HepG2 (cell line): ENCODE data around the gene ESYT2. TPM values are rescaled to one million over a fixed set of nuclear protein-coding genes. Genes with fewer than 3 reads are reported as not detected.

Source experiments
- ATAC-seq: fragments of 200-7000 bp; cut with Tn5 transposase; 3 replicates; pipeline ENCODE4 v1.9.1; 2020; ENCODE audit warnings: mild to moderate bottlenecking, moderate library complexity
- BruUV-seq: library from RNA; stranded (reverse); fragments of 400-500 nt; replicated peaks from 2 replicates; lab custom pipeline; 2021; lab: Mats Ljungman, UMichigan
- CTCF ChIA-PET: fragments of 300-600 bp; formaldehyde crosslinking; extraction: SDS; loops from one replicate; lab custom pipeline; 2021; ENCODE audit warnings: low total read pairs, inconsistent platforms, low intra/inter-chr PET ratio; lab: Yijun Ruan, JAX
- POLR2A ChIA-PET: fragments of 350-600 bp; sonication (Branson Sonifier 250); formaldehyde crosslinking; loops from one replicate; lab custom pipeline; 2020; ENCODE audit warnings: antibody characterized with exemption, inconsistent platforms; lab: Yijun Ruan, JAX
- DNase-seq: peaks from one replicate; pipeline ENCODE4 v3.0.0-alpha.2; 2015; ENCODE audit warnings: low spot score
- FAIRE-seq: peaks from 3 replicates; lab custom pipeline; 2011; peaks lifted over from hg19 to GRCh38; lab: Jason Lieb, UNC
- H2AFZ ChIP-seq: one replicate; pipeline ENCODE4 v1.6.1; 2011; ENCODE audit warnings: low read length, inconsistent platforms
- H3K27ac ChIP-seq: fragments of 300-600 bp; 3 replicates; pipeline ENCODE4 v1.8.0; 2011; ENCODE audit warnings: mixed run types, mild to moderate bottlenecking, mixed read lengths, low read length, inconsistent platforms; ENCODE audit not compliant: insufficient read depth; ENCODE audit errors: extremely low read length
- H3K27me3 ChIP-seq, 2 experiments: fragments of 200-600 bp in 1 of 2; 2 replicates in 1 of 2; 3 replicates in 1 of 2; pipeline versions ENCODE4 v1.6.0 to v1.8.0; 2011; ENCODE audit warnings: low read length in 2 of 2, mild to moderate bottlenecking in 2 of 2, moderate library complexity in 2 of 2, inconsistent platforms in 1 of 2; ENCODE audit not compliant: insufficient read depth in 2 of 2, control insufficient read depth in 1 of 2
- H3K36me3 ChIP-seq, 2 experiments: fragments of 200-600 bp in 1 of 2; replicated peaks in 1 of 2; 2 replicates in 1 of 2; 3 replicates in 1 of 2; pipeline versions ENCODE4 v1.5.1 to v1.8.0; 2011; ENCODE audit warnings: low read length in 2 of 2, inconsistent platforms in 1 of 2; ENCODE audit not compliant: insufficient read depth in 2 of 2, control insufficient read depth in 1 of 2
- H3K4me1 ChIP-seq: 2 replicates; pipeline ENCODE4 v1.5.1; 2012; ENCODE audit warnings: low read length, inconsistent platforms; ENCODE audit not compliant: insufficient read depth
- H3K4me2 ChIP-seq: 2 replicates; pipeline ENCODE4 v1.6.0; 2011; ENCODE audit warnings: low read depth, low read length, inconsistent platforms
- H3K4me3 ChIP-seq, 3 experiments: fragments of 200-600 bp in 1 of 3; sonication (generic), shearing (Covaris generic) in 1 of 3; replicated peaks in 1 of 3; 2 replicates each; pipeline ENCODE4 v1.5.1; 2011 to 2016; ENCODE audit warnings: low read length in 3 of 3, inconsistent platforms in 2 of 3, low read depth in 2 of 3, mild to moderate bottlenecking in 2 of 3, control low read depth in 1 of 3, mixed read lengths in 1 of 3; ENCODE audit not compliant: insufficient read depth in 1 of 3
- H3K79me2 ChIP-seq: one replicate; pipeline ENCODE4 v1.6.1; 2011; ENCODE audit warnings: low read length, inconsistent platforms; ENCODE audit not compliant: insufficient read depth
- H3K9ac ChIP-seq: 2 replicates; pipeline ENCODE4 v1.6.0; 2011; ENCODE audit warnings: mild to moderate bottlenecking, low read depth, low read length, inconsistent platforms; ENCODE audit not compliant: insufficient read depth
- H3K9me3 ChIP-seq: 2 replicates; pipeline ENCODE4 v1.5.1; 2012; ENCODE audit warnings: mild to moderate bottlenecking, low read length
- H4K20me1 ChIP-seq: 2 replicates; pipeline ENCODE4 v1.6.0; 2011; ENCODE audit warnings: inconsistent platforms, mild to moderate bottlenecking, low read length, moderate library complexity; ENCODE audit not compliant: insufficient read depth
- CBX5 ChIP-seq: sonication (generic); formaldehyde crosslinking; IDR thresholded peaks from 2 replicates; pipeline ENCODE4 v1.4.0; 2020; ENCODE audit warnings: missing genetic modification reagents, borderline replicate concordance
- EHMT2 ChIP-seq: fragments of 200-600 bp; sonication (generic); IDR thresholded peaks from 2 replicates; pipeline ENCODE4 v1.7.0; 2017; ENCODE audit warnings: antibody characterized with exemption, low read depth, low read length, borderline replicate concordance
- ELK4 ChIP-seq: sonication (generic); formaldehyde crosslinking; IDR thresholded peaks from 2 replicates; pipeline ENCODE4 v1.9.0; 2021; ENCODE audit warnings: missing genetic modification reagents, borderline replicate concordance
- MATR3 ChIP-seq: sonication (generic); formaldehyde crosslinking; IDR thresholded peaks from 2 replicates; pipeline ENCODE4 v1.4.0; 2020; ENCODE audit warnings: missing genetic modification reagents
- NFKBIZ ChIP-seq: IDR thresholded peaks from 2 replicates; pipeline ENCODE4 v1.6.1; 2018; ENCODE audit warnings: missing genetic modification reagents, missing compliant biosample characterization
- NRL ChIP-seq: sonication (generic); formaldehyde crosslinking; IDR thresholded peaks from 2 replicates; pipeline ENCODE4 v1.5.0; 2020; ENCODE audit warnings: missing genetic modification reagents, mild to moderate bottlenecking, moderate library complexity, borderline replicate concordance
- PHB2 ChIP-seq: fragments of 450-650 bp; IDR thresholded peaks from 2 replicates; pipeline ENCODE4 v1.6.1; 2018; ENCODE audit not compliant: partially characterized antibody
- RBFOX2 ChIP-seq: fragments of 200-400 bp; formaldehyde crosslinking; IDR thresholded peaks from 2 replicates; pipeline ENCODE4 v1.6.1; 2017; ENCODE audit warnings: low read depth, mild to moderate bottlenecking, low read length
- SNAPC2 ChIP-seq: sonication (generic); formaldehyde crosslinking; IDR thresholded peaks from 2 replicates; pipeline ENCODE4 v1.8.1; 2022; ENCODE audit warnings: mild to moderate bottlenecking, missing genetic modification reagents
- SP4 ChIP-seq: sonication (generic); formaldehyde crosslinking; IDR thresholded peaks from 2 replicates; pipeline ENCODE4 v1.8.1; 2023; ENCODE audit warnings: mild to moderate bottlenecking, missing genetic modification reagents
- SP5 ChIP-seq: IDR thresholded peaks from 2 replicates; pipeline ENCODE4 v1.6.1; 2016; ENCODE audit warnings: low read depth, borderline replicate concordance
- SRY ChIP-seq: sonication (generic); formaldehyde crosslinking; IDR thresholded peaks from 2 replicates; pipeline ENCODE4 v1.8.0; 2022; ENCODE audit warnings: mild to moderate bottlenecking, missing genetic modification reagents
- TAF1 ChIP-seq: sonication (generic); formaldehyde crosslinking; IDR thresholded peaks from 2 replicates; pipeline ENCODE4 v1.4.0; 2020; ENCODE audit warnings: missing genetic modification reagents
- ZNF496 ChIP-seq: sonication (generic); formaldehyde crosslinking; IDR thresholded peaks from 2 replicates; pipeline ENCODE4 v1.8.1; 2023; ENCODE audit warnings: mild to moderate bottlenecking, moderate library complexity, missing genetic modification reagents; ENCODE audit not compliant: insufficient replicate concordance
- ZNF790 ChIP-seq: sonication (generic); formaldehyde crosslinking; IDR thresholded peaks from 2 replicates; pipeline ENCODE4 v1.8.0; 2022; ENCODE audit warnings: missing genetic modification reagents, mild to moderate bottlenecking, borderline replicate concordance
- WGBS: methylation state at CpG from one replicate; pipeline ENCODE4 v1.1.6; 2017; ENCODE audit warnings: low lambda C conversion rate; 5-methylcytosine and 5-hydroxymethylcytosine counted together
- in situ Hi-C: cut with HindIII; loops from 2 replicates; pipeline ENCODE4 v1.10.0; 2017; ENCODE audit warnings: low pct_unique_long_range_greater_than_20kb; ENCODE audit not compliant: extremely low pct_ligation_motif_present
- intact Hi-C: fragments of 100-400 bp; cut with micrococcal nuclease; formaldehyde crosslinking; loops from one replicate; pipeline ENCODE4 v1.10.0; 2022; ENCODE audit not compliant: unreplicated experiment
- polyA plus RNA-seq, 8 experiments: library from polyadenylated mRNA; depleted of rRNA in 3 of 8; stranded (reverse) in 7 of 8; unstranded in 1 of 8; fragments of >200 nt; fragmentation: Illumina TruSeq in 4 of 8; extraction: Trizol in 4 of 8; gene quantifications; 2 replicates each; pipeline versions ENCODE4 v1.2.1 to v1.2.3, GENCODE V29; 2011 to 2016; ENCODE audit warnings: low read depth in 4 of 8, missing spikeins in 1 of 8, mixed read lengths in 1 of 8; ENCODE audit not compliant: insufficient read depth in 1 of 8
- total RNA-seq, 5 experiments: library from RNA; depleted of rRNA; stranded (reverse); fragments of >200 nt; fragmentation: Illumina TruSeq; extraction: Trizol; gene quantifications; 2 replicates each; pipeline ENCODE4 v1.2.3, GENCODE V29; 2016; ENCODE audit warnings: low read depth in 1 of 5
- TF ChIP-seq, protein P1 (sequence below): sonication (generic); formaldehyde crosslinking; IDR thresholded peaks from 2 replicates; pipeline ENCODE4 v1.4.0; 2020; ENCODE audit warnings: missing genetic modification reagents, borderline replicate concordance

ESYT2 gene
- total and polyA plus RNA-seq, 2 of the 13 experiments (the other 11 are each of a cell fraction or from before 2014, with no cell fraction given), result 28.5 to 37.3 TPM

- Histone ChIP-seq H3K27me3 (no peaks in the 10 kb centered on the region; a peak in 1 of 5 replicates), H3K36me3 (peaks cover 7 to 49% of the 10 kb centered on the region in 2 experiments), H3K9ac (no peak overlapping the region), H3K27ac (no peak overlapping the region), H3K79me2 (peaks cover 51% of the 10 kb centered on the region), H3K4me3 (no peak overlapping the region), H3K9me3 (no peaks in the 10 kb centered on the region), H3K4me1 (peaks cover 31% of the 10 kb centered on the region), H4K20me1 (no peaks in the 10 kb centered on the region), H2AFZ (no peak overlapping the region), H3K4me2 (no peak overlapping the region)
- FAIRE-seq, result no peak
- intact Hi-C loops, result loop anchor here (10.0 kb wide), 1 partner anchor 115 kb away; no protein-coding TSS in a partner anchor
- CTCF ChIA-PET, result no interaction called here
- no peak for DNase-seq
- in situ Hi-C loops, result no loop called here
- WGBS, result 98% methylated on average over 5 of the region's 5 CpGs
- BruUV-seq, result no TSS peak
- ATAC-seq, result no peak
- no peak for TF ChIP-seq CBX5 (CRISPR knock-in tag)
- no peak for TF ChIP-seq EHMT2
- TF ChIP-seq ELK4, result no peak
- TF ChIP-seq SRY (CRISPR knock-in tag), result no peak
- POLR2A ChIA-PET, result no interaction called here
These were observed 129.3 kb downstream of the ESYT2 start for GRCh38 chr7:158700008-158700407.

- CTCF ChIA-PET, result no interaction called here
- TF ChIP-seq TAF1 (no peak), NFKBIZ (CRISPR knock-in tag) (no peak), MATR3 (CRISPR knock-in tag) (no peak), ZNF496 (CRISPR knock-in tag) (no peak), SP5 (CRISPR knock-in tag) (no peak), ZNF790 (CRISPR knock-in tag) (no peak), PHB2 (no peak), NRL (no peak), RBFOX2 (no peak), SP4 (CRISPR knock-in tag) (no peak), SNAPC2 (CRISPR knock-in tag) (no peak)
- TF ChIP-seq, protein P1, sequence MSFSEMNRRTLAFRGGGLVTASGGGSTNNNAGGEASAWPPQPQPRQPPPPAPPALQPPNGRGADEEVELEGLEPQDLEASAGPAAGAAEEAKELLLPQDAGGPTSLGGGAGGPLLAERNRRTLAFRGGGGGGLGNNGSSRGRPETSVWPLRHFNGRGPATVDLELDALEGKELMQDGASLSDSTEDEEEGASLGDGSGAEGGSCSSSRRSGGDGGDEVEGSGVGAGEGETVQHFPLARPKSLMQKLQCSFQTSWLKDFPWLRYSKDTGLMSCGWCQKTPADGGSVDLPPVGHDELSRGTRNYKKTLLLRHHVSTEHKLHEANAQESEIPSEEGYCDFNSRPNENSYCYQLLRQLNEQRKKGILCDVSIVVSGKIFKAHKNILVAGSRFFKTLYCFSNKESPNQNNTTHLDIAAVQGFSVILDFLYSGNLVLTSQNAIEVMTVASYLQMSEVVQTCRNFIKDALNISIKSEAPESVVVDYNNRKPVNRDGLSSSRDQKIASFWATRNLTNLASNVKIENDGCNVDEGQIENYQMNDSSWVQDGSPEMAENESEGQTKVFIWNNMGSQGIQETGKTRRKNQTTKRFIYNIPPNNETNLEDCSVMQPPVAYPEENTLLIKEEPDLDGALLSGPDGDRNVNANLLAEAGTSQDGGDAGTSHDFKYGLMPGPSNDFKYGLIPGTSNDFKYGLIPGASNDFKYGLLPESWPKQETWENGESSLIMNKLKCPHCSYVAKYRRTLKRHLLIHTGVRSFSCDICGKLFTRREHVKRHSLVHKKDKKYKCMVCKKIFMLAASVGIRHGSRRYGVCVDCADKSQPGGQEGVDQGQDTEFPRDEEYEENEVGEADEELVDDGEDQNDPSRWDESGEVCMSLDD, result no peak
These were observed 130.0 kb downstream of the ESYT2 start for GRCh38 chr7:158699341-158699740.

More at GRCh38 chr7:158699341-158699740, 130.0 kb downstream of the ESYT2 start:
- in situ Hi-C loops (loop anchor here (5.0 kb wide), 1 partner anchor 278 kb away; no protein-coding TSS in a partner anchor), intact Hi-C loops (no loop called here)
- POLR2A ChIA-PET, result no interaction called here
- Histone ChIP-seq H3K79me2 (peaks cover 49% of the 10 kb centered on the region), H3K4me3 (no peak overlapping the region), H3K9ac (no peak overlapping the region), H3K4me2 (no peak overlapping the region), H2AFZ (no peak overlapping the region), H3K4me1 (peaks cover 31% of the 10 kb centered on the region), H3K27ac (no peak overlapping the region), H3K36me3 (peaks cover 7 to 49% of the 10 kb centered on the region in 2 experiments), H3K27me3 (no peaks in the 10 kb centered on the region; a peak in 1 of 5 replicates), H4K20me1 (no peaks in the 10 kb centered on the region), H3K9me3 (no peaks in the 10 kb centered on the region)
- DNase-seq, result no peak
- 0% methylated on average over 1 of the region's 1 CpG for WGBS
- BruUV-seq, result no TSS peak
- FAIRE-seq, result no peak
- ATAC-seq, result no peak
